GM21515 (cell line): ENCODE data around the gene P2RY1.

Experiments
- ATAC-seq: cut with Tn5 transposase; IDR thresholded peaks from one replicate; pipeline ENCODE4 v1.9.1; 2021; ENCODE audit not compliant: unreplicated experiment

Gene P2RY1

GRCh38 chr3:152834776-152835600 lies at the start of gene P2RY1:
TSS of gene P2RY1 (plus strand) at chr3:152835131. CDS start at chr3:152835783, 652 bp downstream.
- peak; percentile 84 for ATAC-seq

GRCh38 chr3:152786977-152787681 lies 47.8 kb upstream of the P2RY1 start:
- no peak for ATAC-seq

GRCh38 chr3:152790651-152791387 lies 44.1 kb upstream of the P2RY1 start:
- ATAC-seq: no peak

GRCh38 chr3:152793969-152794368 lies 41.0 kb upstream of the P2RY1 start:
- ATAC-seq: no peak

GRCh38 chr3:152797751-152798432 lies 37.0 kb upstream of the P2RY1 start:
- no peak for ATAC-seq

GRCh38 chr3:152811974-152812760 lies 22.8 kb upstream of the P2RY1 start:
- no peak for ATAC-seq

- ATAC-seq: no peak
These were observed 17.5 kb upstream of the P2RY1 start for GRCh38 chr3:152817400-152817799.

- no peak for ATAC-seq
These were observed 16.9 kb upstream of the P2RY1 start for GRCh38 chr3:152818027-152818426.

GRCh38 chr3:152823173-152823572 lies 11.8 kb upstream of the P2RY1 start:
- ATAC-seq: no peak

- ATAC-seq: no peak
These were observed 11.2 kb upstream of the P2RY1 start for GRCh38 chr3:152823781-152824180.

GRCh38 chr3:152825566-152825965 lies 9.4 kb upstream of the P2RY1 start:
- no peak for ATAC-seq

- no peak for ATAC-seq
These were observed 8.5 kb upstream of the P2RY1 start for GRCh38 chr3:152826476-152826875.

GRCh38 chr3:152827313-152827712 lies 7.6 kb upstream of the P2RY1 start:
- ATAC-seq: no peak

GRCh38 chr3:152828075-152828840 lies 6.7 kb upstream of the P2RY1 start:
- no peak for ATAC-seq

GRCh38 chr3:152830245-152830644 lies 4.7 kb upstream of the P2RY1 start:
- ATAC-seq: no peak

GRCh38 chr3:152832046-152832445 lies 2.9 kb upstream of the P2RY1 start:
- ATAC-seq: no peak

GRCh38 chr3:152833089-152833488 lies 1.8 kb upstream of the P2RY1 start:
- ATAC-seq: no peak

GRCh38 chr3:152834191-152834775 lies 648 bp upstream of the P2RY1 start:
- ATAC-seq: no peak

- no peak for ATAC-seq
These were observed 721 bp downstream of the P2RY1 start for GRCh38 chr3:152835601-152836102.
